Bronchial epithelial cell (primary cell): ENCODE data around the gene GRK5. TPM values are rescaled to one million over a fixed set of nuclear protein-coding genes. Genes with fewer than 3 reads are reported as not detected.
A peak's percentile ranks its signal among the peaks of the same experiment; 100 is the strongest.
"Not testable (repeated sequence)": the region's sequence is repeated elsewhere in the genome, so short reads cannot be mapped to it uniquely, and the experiment has no call there.

ENCODE experiments used
- DNase-seq: peaks from one replicate; pipeline ENCODE4 v3.0.0-alpha.2; 2010; ENCODE audit warnings: low read depth
- FAIRE-seq: peaks from 2 replicates; lab custom pipeline; 2011; peaks lifted over from hg19 to GRCh38; lab: Jason Lieb, UNC
- H3K27me3 ChIP-seq: 2 replicates; pipeline ENCODE4 v1.5.1; 2011; ENCODE audit warnings: low read length; ENCODE audit not compliant: control insufficient read depth, insufficient read depth
- H3K36me3 ChIP-seq: 2 replicates; pipeline ENCODE4 v1.5.1; 2011; ENCODE audit warnings: low read length; ENCODE audit not compliant: control insufficient read depth, insufficient read depth
- H3K4me3 ChIP-seq: 2 replicates; pipeline ENCODE4 v1.5.1; 2011; ENCODE audit warnings: mild to moderate bottlenecking, low read depth, low read length, control low read depth
- CTCF ChIP-seq: IDR thresholded peaks from 2 replicates; pipeline ENCODE4 v1.5.1; 2011; ENCODE audit warnings: mild to moderate bottlenecking, moderate library complexity, low read length, control low read depth, inconsistent platforms; ENCODE audit not compliant: insufficient read depth, severe bottlenecking
- total RNA-seq: library from RNA; depleted of rRNA; stranded (reverse); fragments of >200 nt; gene quantifications from 2 replicates; pipeline ENCODE4 v1.2.1, GENCODE V29; 2014

GRK5 gene
- total RNA-seq, 1 donor from 2014 or later: 2.4 TPM

GRCh38 chr10:119462773-119463172 is 255.4 kb downstream of the GRK5 start:
- DNase-seq: no peak
- no peaks in the 10 kb centered on the region for H3K36me3 ChIP-seq
- peak; percentile 68 for FAIRE-seq
- TF ChIP-seq CTCF: no peak
- H3K4me3 ChIP-seq: no peak overlapping the region
- no peaks in the 10 kb centered on the region for H3K27me3 ChIP-seq

- not testable (repeated sequence) for FAIRE-seq, H3K36me3 ChIP-seq, H3K4me3 ChIP-seq, DNase-seq, H3K27me3 ChIP-seq
Observed at GRCh38 chr10:119463195-119463594, 255.8 kb downstream of the GRK5 start.

GRCh38 chr10:119465085-119465484 is 257.7 kb downstream of the GRK5 start:
- DNase-seq (no peak), FAIRE-seq (no peak)
- Histone ChIP-seq H3K27me3 (peaks cover 2% of the 10 kb centered on the region), H3K4me3 (no peak overlapping the region), H3K36me3 (no peaks in the 10 kb centered on the region)
- no peak for TF ChIP-seq CTCF

- Histone ChIP-seq H3K4me3 (no peak overlapping the region), H3K36me3 (no peaks in the 10 kb centered on the region), H3K27me3 (peaks cover 2% of the 10 kb centered on the region)
- no peak for DNase-seq
- FAIRE-seq: no peak
- TF ChIP-seq CTCF: no peak
Observed at GRCh38 chr10:119466076-119466475, 258.7 kb downstream of the GRK5 start.

- FAIRE-seq: no peak
- Histone ChIP-seq H3K4me3 (no peak overlapping the region), H3K27me3 (peaks cover 2% of the 10 kb centered on the region), H3K36me3 (no peaks in the 10 kb centered on the region)
- DNase-seq: peak; percentile 62
- no peak for TF ChIP-seq CTCF
Observed at GRCh38 chr10:119466655-119467054, 259.3 kb downstream of the GRK5 start.

GRCh38 chr10:119468542-119469324 is 261.4 kb downstream of the GRK5 start:
- DNase-seq (no peak), FAIRE-seq (no peak)
- Histone ChIP-seq H3K27me3 (peaks cover 3% of the 10 kb centered on the region), H3K36me3 (no peaks in the 10 kb centered on the region), H3K4me3 (no peak overlapping the region)
- no peak for TF ChIP-seq CTCF
